Gastroesophageal sphincter (tissue), 4 donors: ENCODE data around the gene MIER2. TPM values are rescaled to one million over a fixed set of nuclear protein-coding genes. Genes with fewer than 3 reads are reported as not detected.

Experiments used
- ATAC-seq: fragments of 150-250 bp; one replicate; pipeline ENCODE4 v1.9.1; 2016; ENCODE audit warnings: mild to moderate bottlenecking, moderate library complexity
- H3K27ac ChIP-seq, 4 donors: fragments of 200-600 bp; sonication (generic) in 3 of 4; 1 replicate in 3 of 4; 2 replicates in 1 of 4; pipeline ENCODE4 v1.5.1; 2016 to 2019
- H3K27me3 ChIP-seq: fragments of 200-600 bp; sonication (generic); one replicate; pipeline ENCODE4 v1.5.1; 2019
- H3K36me3 ChIP-seq, 2 donors: fragments of 200-600 bp; sonication (generic); one replicate each; pipeline ENCODE4 v1.5.1; 2019; ENCODE audit warnings: control low read depth in 1 of 2
- H3K4me1 ChIP-seq, 3 donors: fragments of 200-600 bp; sonication (generic); 1 replicate in 2 of 3; 2 replicates in 1 of 3; pipeline ENCODE4 v1.5.1; 2016 to 2019; ENCODE audit warnings: control low read depth in 2 of 3
- H3K4me3 ChIP-seq, 2 donors: fragments of 200-600 bp; sonication (generic); one replicate each; pipeline ENCODE4 v1.5.1; 2019; ENCODE audit warnings: mild to moderate bottlenecking in 1 of 2, moderate library complexity in 1 of 2
- H3K9me3 ChIP-seq, 3 donors: fragments of 200-600 bp; sonication (generic); one replicate each; pipeline ENCODE4 v1.5.1; 2017 to 2019; ENCODE audit warnings: control low read depth in 2 of 3
- CTCF ChIP-seq, 4 experiments: fragments of 200-600 bp in 2 of 4; fragments of 450-650 bp in 2 of 4; sonication (generic) in 1 of 4; IDR thresholded peaks; one replicate each; pipeline ENCODE4 v1.5.1; 2017 to 2019; ENCODE audit warnings: antibody characterized with exemption in 4 of 4, mild to moderate bottlenecking in 2 of 4, moderate library complexity in 2 of 4
- EP300 ChIP-seq: sonication (generic); formaldehyde crosslinking; IDR thresholded peaks from one replicate; pipeline ENCODE4 v1.6.1; 2017; ENCODE audit warnings: antibody characterized with exemption, mild to moderate bottlenecking
- POLR2A ChIP-seq, 2 donors: fragments of 450-650 bp; IDR thresholded peaks; one replicate each; pipeline ENCODE4 v1.6.1; 2017; ENCODE audit warnings: antibody characterized with exemption in 2 of 2, mild to moderate bottlenecking in 2 of 2, moderate library complexity in 1 of 2
- POLR2AphosphoS5 ChIP-seq: sonication (generic); formaldehyde crosslinking; IDR thresholded peaks from one replicate; pipeline ENCODE4 v1.6.1; 2017; ENCODE audit warnings: antibody characterized with exemption
- WGBS, 2 donors: methylation state at CpG; one replicate each; pipeline ENCODE4 v1.1.5; 2018; ENCODE audit warnings: low coverage in 1 of 2; 5-methylcytosine and 5-hydroxymethylcytosine counted together
- total RNA-seq, 4 donors: library from RNA; depleted of rRNA; stranded (reverse); fragments of >200 nt; gene quantifications; one replicate each; pipeline ENCODE4 v1.1.0, GENCODE V29; 2016

Gene MIER2
- total RNA-seq, 4 donors from 2014 or later: 8.3 to 24.0 (median 20.1) TPM

GRCh38 chr19:378706-379105 lies 34.1 kb upstream of the MIER2 start:
- WGBS, 2 donors: 86 to 90% methylated on average over 6 to 8 of the region's 14 CpGs
- no peak for ATAC-seq
- Histone ChIP-seq H3K27ac (no peak overlapping the region), H3K9me3 (no peaks in the 10 kb centered on the region), H3K36me3 (no peaks in the 10 kb centered on the region), H3K27me3 (peaks cover 53% of the 10 kb centered on the region), H3K4me1 (peaks cover 0 to 3% (median 0%) of the 10 kb centered on the region in 3 donors), H3K4me3 (no peak overlapping the region)
- TF ChIP-seq POLR2AphosphoS5: no peak
- no peak for TF ChIP-seq POLR2A (IDR thresholded peaks at IDR 0.05)
- no peak for TF ChIP-seq CTCF (IDR thresholded peaks at IDR 0.05)
- TF ChIP-seq EP300: no peak

- ATAC-seq: no peak
- Histone ChIP-seq H3K27ac (no peak overlapping the region), H3K4me1 (peaks cover 0 to under 1% (median 0%) of the 10 kb centered on the region in 3 donors), H3K4me3 (no peak overlapping the region), H3K27me3 (peaks cover 53% of the 10 kb centered on the region), H3K36me3 (no peaks in the 10 kb centered on the region), H3K9me3 (no peaks in the 10 kb centered on the region)
- 0% methylated on average over 1 of the region's 38 CpGs; no CpG with 5 or more reads in 1 of the 2 donors for WGBS, 2 donors
- no peak for TF ChIP-seq EP300
- no peak for TF ChIP-seq CTCF (IDR thresholded peaks at IDR 0.05)
- TF ChIP-seq POLR2AphosphoS5: no peak
- TF ChIP-seq POLR2A (IDR thresholded peaks at IDR 0.05): no peak
These were observed 33.4 kb upstream of the MIER2 start for GRCh38 chr19:377801-378581.

- no peak for ATAC-seq
- Histone ChIP-seq H3K9me3 (no peaks in the 10 kb centered on the region), H3K27me3 (peaks cover 61% of the 10 kb centered on the region), H3K27ac (no peak overlapping the region), H3K36me3 (no peaks in the 10 kb centered on the region), H3K4me1 (peaks cover 0 to 15% (median 0%) of the 10 kb centered on the region in 3 donors), H3K4me3 (no peak overlapping the region)
- no peak for TF ChIP-seq POLR2AphosphoS5
- TF ChIP-seq POLR2A (IDR thresholded peaks at IDR 0.05): no peak
- no peak for TF ChIP-seq EP300
- TF ChIP-seq CTCF (IDR thresholded peaks at IDR 0.05): no peak
- no CpG with 5 or more reads among the region's 8 CpGs for WGBS, 2 donors
These were observed 31.5 kb upstream of the MIER2 start for GRCh38 chr19:376111-376470.

GRCh38 chr19:375395-376110 lies 31.0 kb upstream of the MIER2 start:
- peaks cover 0 to 15% (median 0%) of the 10 kb centered on the region in 3 donors for H3K4me1 ChIP-seq
- WGBS, 2 donors: 68 to 80% methylated on average over 7 to 17 of the region's 43 CpGs
- no peaks in the 10 kb centered on the region for H3K9me3 ChIP-seq
- TF ChIP-seq POLR2A (IDR thresholded peaks at IDR 0.05) (no peak), CTCF (IDR thresholded peaks at IDR 0.05) (no peak), POLR2AphosphoS5 (no peak), EP300 (no peak)
- no peaks in the 10 kb centered on the region for H3K36me3 ChIP-seq
- no peak for ATAC-seq
- H3K4me3 ChIP-seq: no peak overlapping the region
- no peak overlapping the region for H3K27ac ChIP-seq
- H3K27me3 ChIP-seq: peaks cover 66% of the 10 kb centered on the region
